ENCODE data around the gene CIITA. TPM values are rescaled to one million over a fixed set of nuclear protein-coding genes. Genes with fewer than 3 reads are reported as not detected.
"Not testable (repeated sequence)": the region's sequence is repeated elsewhere in the genome, so short reads cannot be mapped to it uniquely, and the experiment has no call there.

Gene CIITA
- total and polyA plus RNA-seq, 4 donors: 11.5 to 59.6 (median 26.6) TPM

GRCh38 chr16:10966129-10966528, 89.1 kb downstream of the CIITA start:
- DNase-seq (no peak), ATAC-seq (ENCODE audit: insufficient read depth, low FRiP score) (no peak)
- WGBS, 2 donors: 38 to 74% methylated on average over 5 of the region's 5 CpGs
- Histone ChIP-seq H3K4me3 (no peak overlapping the region), H3K36me3 (ENCODE audit: control insufficient read depth in 4 of 4, insufficient read depth in 4 of 4, low read length in 4 of 4) (peaks cover 0 to 17% (median 11%) of the 10 kb centered on the region in 4 donors), H3K9ac (ENCODE audit: insufficient read depth in 1 of 2, low read length in 2 of 2) (no peak overlapping the region), H3K9me3 (ENCODE audit: control insufficient read depth in 4 of 4, insufficient read depth in 3 of 4, low read length in 3 of 4) (no peaks in the 10 kb centered on the region), H3K27ac (ENCODE audit: low read depth in 1 of 2, low read length in 1 of 2) (no peak overlapping the region), H3K27me3 (ENCODE audit: control insufficient read depth in 3 of 3, insufficient read depth in 3 of 3, low read length in 2 of 3) (no peaks in the 10 kb centered on the region), H3K4me1 (ENCODE audit: control insufficient read depth in 5 of 5, insufficient read depth in 5 of 5, low read length in 5 of 5) (peaks cover 0 to 16% (median 2%) of the 10 kb centered on the region in 5 donors)
- no peak for TF ChIP-seq CTCF (IDR thresholded peaks at IDR 0.05; ENCODE audit: control extremely low read depth, extremely low read depth)

- DNase-seq; ATAC-seq (ENCODE audit: insufficient read depth, low FRiP score); H3K27me3 ChIP-seq (ENCODE audit: control insufficient read depth in 3 of 3, insufficient read depth in 3 of 3, low read length in 2 of 3); H3K9me3 ChIP-seq (ENCODE audit: control insufficient read depth in 4 of 4, insufficient read depth in 3 of 4, low read length in 3 of 4); H3K4me3 ChIP-seq; H3K27ac ChIP-seq (ENCODE audit: low read depth in 1 of 2, low read length in 1 of 2); H3K9ac ChIP-seq (ENCODE audit: insufficient read depth in 1 of 2, low read length in 2 of 2): not testable (repeated sequence)
- Histone ChIP-seq H3K36me3 (ENCODE audit: control insufficient read depth in 4 of 4, insufficient read depth in 4 of 4, low read length in 4 of 4) (peaks cover 0 to 19% (median 10%) of the 10 kb centered on the region in 4 donors), H3K4me1 (ENCODE audit: control insufficient read depth in 5 of 5, insufficient read depth in 5 of 5, low read length in 5 of 5) (peaks cover 0 to 20% (median 4%) of the 10 kb centered on the region in 5 donors)
- WGBS, 2 donors: 34 to 54% methylated on average over 4 of the region's 4 CpGs
Observed at GRCh38 chr16:10966559-10966958, 89.6 kb downstream of the CIITA start.

GRCh38 chr16:10967986-10968385, 91.0 kb downstream of the CIITA start:
- H3K4me3 ChIP-seq: no peak overlapping the region
- no peak for TF ChIP-seq CTCF (IDR thresholded peaks at IDR 0.05; ENCODE audit: control extremely low read depth, extremely low read depth)
- ATAC-seq (ENCODE audit: insufficient read depth, low FRiP score) (no peak), DNase-seq (peak; percentile 65 to 81 (median 77))
- no peak overlapping the region for H3K9ac ChIP-seq (ENCODE audit: insufficient read depth in 1 of 2, low read length in 2 of 2)
- peaks cover 0 to 21% (median 5%) of the 10 kb centered on the region in 4 donors for H3K36me3 ChIP-seq (ENCODE audit: control insufficient read depth in 4 of 4, insufficient read depth in 4 of 4, low read length in 4 of 4)
- no peaks in the 10 kb centered on the region for H3K27me3 ChIP-seq (ENCODE audit: control insufficient read depth in 3 of 3, insufficient read depth in 3 of 3, low read length in 2 of 3)
- H3K4me1 ChIP-seq (ENCODE audit: control insufficient read depth in 5 of 5, insufficient read depth in 5 of 5, low read length in 5 of 5): peaks cover 0 to 34% (median 6%) of the 10 kb centered on the region in 5 donors
- no peaks in the 10 kb centered on the region for H3K9me3 ChIP-seq (ENCODE audit: control insufficient read depth in 4 of 4, insufficient read depth in 3 of 4, low read length in 3 of 4)
- 81 to 87% methylated on average over 5 of the region's 5 CpGs for WGBS, 2 donors
- no peak overlapping the region for H3K27ac ChIP-seq (ENCODE audit: low read depth in 1 of 2, low read length in 1 of 2)

GRCh38 chr16:10968498-10968897, 91.5 kb downstream of the CIITA start:
- no peak for TF ChIP-seq CTCF (IDR thresholded peaks at IDR 0.05; ENCODE audit: control extremely low read depth, extremely low read depth)
- no peak for ATAC-seq (ENCODE audit: insufficient read depth, low FRiP score)
- no peak for DNase-seq
- no peak overlapping the region for H3K9ac ChIP-seq (ENCODE audit: insufficient read depth in 1 of 2, low read length in 2 of 2)
- H3K4me3 ChIP-seq: no peak overlapping the region
- H3K36me3 ChIP-seq (ENCODE audit: control insufficient read depth in 4 of 4, insufficient read depth in 4 of 4, low read length in 4 of 4): peaks cover under 1 to 21% (median 3%) of the 10 kb centered on the region in 4 donors
- no peak overlapping the region for H3K27ac ChIP-seq (ENCODE audit: low read depth in 1 of 2, low read length in 1 of 2)
- H3K4me1 ChIP-seq (ENCODE audit: control insufficient read depth in 5 of 5, insufficient read depth in 5 of 5, low read length in 5 of 5): peaks cover 0 to 39% (median 6%) of the 10 kb centered on the region in 5 donors
- no peaks in the 10 kb centered on the region for H3K27me3 ChIP-seq (ENCODE audit: control insufficient read depth in 3 of 3, insufficient read depth in 3 of 3, low read length in 2 of 3)
- WGBS, 2 donors: 78 to 80% methylated on average over 3 of the region's 3 CpGs
- no peaks in the 10 kb centered on the region for H3K9me3 ChIP-seq (ENCODE audit: control insufficient read depth in 4 of 4, insufficient read depth in 3 of 4, low read length in 3 of 4)

Data from lung (tissue), 12 donors.